A549 (cell line): Measurements from ENCODE around the gene KCNG1. TPM values are rescaled to one million over a fixed set of nuclear protein-coding genes. Genes with fewer than 3 reads are reported as not detected.
"Not testable (repeated sequence)": the region's sequence is repeated elsewhere in the genome, so short reads cannot be mapped to it uniquely, and the experiment has no call there.

ENCODE experiments used
- ATAC-seq, 2 experiments: fragments of 200-7000 bp in 1 of 2; fragments of >200 bp in 1 of 2; cut with Nextera tagmentation in 1 of 2; cut with Tn5 transposase in 1 of 2; 3 replicates each; pipeline versions ENCODE4 v1.8.0 to v1.9.1; 2018 to 2020; ENCODE audit warnings: mild to moderate bottlenecking in 1 of 2, moderate library complexity in 1 of 2
- CTCF ChIA-PET: fragments of 300-600 bp; sonication (Branson Sonifier 250); formaldehyde crosslinking; extraction: SDS; loops from one replicate; lab custom pipeline; 2021; ENCODE audit warnings: antibody characterized with exemption, inconsistent platforms; lab: Yijun Ruan, JAX
- POLR2A ChIA-PET: fragments of 350-600 bp; formaldehyde crosslinking; extraction: SDS; loops from one replicate; lab custom pipeline; 2021; ENCODE audit warnings: antibody characterized with exemption, inconsistent platforms; lab: Yijun Ruan, JAX
- DNase-seq, 2 experiments: peaks; one replicate each; pipeline versions ENCODE4 v3.0.0 to v3.0.0-alpha.2; 2011 to 2016; ENCODE audit warnings: low read depth in 1 of 2, low spot score in 1 of 2
- FAIRE-seq: peaks from 2 replicates; lab custom pipeline; 2011; peaks lifted over from hg19 to GRCh38; lab: Jason Lieb, UNC
- H3K27ac ChIP-seq, 2 experiments: fragments of >200 bp; sonication (Bioruptor Twin); formaldehyde crosslinking; 3 replicates each; pipeline ENCODE4 v1.5.1; 2016 to 2017
- H3K4me1 ChIP-seq: fragments of >200 bp; sonication (Bioruptor Twin); formaldehyde crosslinking; 3 replicates; pipeline ENCODE4 v1.6.1; 2016
- H3K4me2 ChIP-seq: fragments of >200 bp; sonication (Bioruptor Twin); formaldehyde crosslinking; 3 replicates; pipeline ENCODE4 v1.6.1; 2016
- H3K4me3 ChIP-seq: fragments of >200 bp; sonication (Bioruptor Twin); formaldehyde crosslinking; 3 replicates; pipeline ENCODE4 v1.5.1; 2016
- H3K9me3 ChIP-seq: fragments of >200 bp; sonication (Bioruptor Twin); formaldehyde crosslinking; 3 replicates; pipeline ENCODE4 v1.6.1; 2016
- CBX2 ChIP-seq: fragments of 200-600 bp; sonication (generic); IDR thresholded peaks from 2 replicates; pipeline ENCODE4 v1.6.1; 2016; ENCODE audit warnings: low read depth, mild to moderate bottlenecking, borderline replicate concordance
- CEBPB ChIP-seq, 2 experiments: fragments of >200 bp in 1 of 2; sonication (Bioruptor Twin) in 1 of 2; formaldehyde crosslinking in 1 of 2; IDR thresholded peaks; 2 replicates each; pipeline ENCODE4 v1.6.1; 2012 to 2016
- CHD2 ChIP-seq: fragments of 150-350 bp; IDR thresholded peaks from 2 replicates; pipeline ENCODE4 v1.6.1; 2014; ENCODE audit warnings: low read length; ENCODE audit not compliant: partially characterized antibody
- EHMT2 ChIP-seq: fragments of 200-600 bp; sonication (generic); IDR thresholded peaks from 2 replicates; pipeline ENCODE4 v1.6.1; 2016; ENCODE audit warnings: antibody characterized with exemption, low read depth, mild to moderate bottlenecking, moderate library complexity
- EP300 ChIP-seq, 2 experiments: fragments of >200 bp; sonication (Bioruptor Twin); formaldehyde crosslinking; IDR thresholded peaks; 2 replicates in 1 of 2; 3 replicates in 1 of 2; pipeline ENCODE4 v1.6.1; 2016 to 2017
- ESRRA ChIP-seq: fragments of 150-350 bp; IDR thresholded peaks from 2 replicates; pipeline ENCODE4 v1.6.1; 2014; ENCODE audit warnings: mild to moderate bottlenecking, low read length, borderline replicate concordance
- FOSL2 ChIP-seq, 2 experiments: fragments of 450-650 bp in 1 of 2; fragments of >200 bp in 1 of 2; sonication (Bioruptor Twin) in 1 of 2; formaldehyde crosslinking; IDR thresholded peaks; 2 replicates each; pipeline versions ENCODE4 v1.5.0 to v1.6.1; 2016 to 2020; ENCODE audit warnings: mild to moderate bottlenecking in 1 of 2, moderate library complexity in 1 of 2
- FOXS1 ChIP-seq: fragments of 250-450 bp; sonication (Bioruptor Pico); IDR thresholded peaks from 2 replicates; pipeline ENCODE4 v1.5.0; 2020; ENCODE audit warnings: mild to moderate bottlenecking, moderate library complexity
- HOXB5 ChIP-seq: fragments of 250-450 bp; sonication (Bioruptor Pico); IDR thresholded peaks from 2 replicates; pipeline ENCODE4 v1.5.0; 2020; ENCODE audit warnings: mild to moderate bottlenecking, moderate library complexity
- JUN ChIP-seq, 2 experiments: fragments of >200 bp; sonication (Bioruptor Twin); formaldehyde crosslinking; IDR thresholded peaks; 2 replicates in 1 of 2; 3 replicates in 1 of 2; pipeline ENCODE4 v1.6.1; 2016 to 2017
- KDM1A ChIP-seq: fragments of 200-600 bp; sonication (generic); IDR thresholded peaks from 2 replicates; pipeline ENCODE4 v1.6.1; 2016; ENCODE audit warnings: low read depth, mild to moderate bottlenecking
- KDM5A ChIP-seq: fragments of 200-600 bp; sonication (generic); IDR thresholded peaks from 2 replicates; pipeline ENCODE4 v1.6.1; 2016; ENCODE audit warnings: antibody characterized with exemption, mild to moderate bottlenecking
- MYC ChIP-seq: IDR thresholded peaks from 2 replicates; pipeline ENCODE4 v1.6.1; 2012; ENCODE audit warnings: mild to moderate bottlenecking, inconsistent platforms, low read length, improper control_type of control experiment, borderline replicate concordance
- NPAS2 ChIP-seq: fragments of 250-450 bp; sonication (Bioruptor Pico); IDR thresholded peaks from 2 replicates; pipeline ENCODE4 v1.8.0; 2022; ENCODE audit warnings: mild to moderate bottlenecking, moderate library complexity, borderline replicate concordance
- PBX3 ChIP-seq: IDR thresholded peaks from 2 replicates; pipeline ENCODE4 v1.6.1; 2012
- RAD21 ChIP-seq, 2 experiments: fragments of >200 bp in 1 of 2; sonication (Bioruptor Twin) in 1 of 2; formaldehyde crosslinking in 1 of 2; IDR thresholded peaks in 1 of 2; conservative IDR thresholded peaks in 1 of 2; 2 replicates in 1 of 2; 3 replicates in 1 of 2; pipeline ENCODE4 v1.6.1; 2012 to 2018; ENCODE audit warnings: inconsistent platforms in 1 of 2
- RARB ChIP-seq: fragments of 250-450 bp; sonication (Bioruptor Pico); IDR thresholded peaks from 2 replicates; pipeline ENCODE4 v1.8.0; 2021; ENCODE audit warnings: mild to moderate bottlenecking, moderate library complexity
- ZC3H11A ChIP-seq: fragments of 450-650 bp; IDR thresholded peaks from 2 replicates; pipeline ENCODE4 v1.6.1; 2014; ENCODE audit warnings: antibody characterized with exemption, mild to moderate bottlenecking
- WGBS: methylation state at CpG from one replicate; pipeline ENCODE4 v1.1.6; 2017; ENCODE audit errors: missing lambda C conversion rate; 5-methylcytosine and 5-hydroxymethylcytosine counted together
- polyA plus RNA-seq, 4 experiments: library from polyadenylated mRNA; depleted of rRNA in 3 of 4; stranded (reverse); fragments of >200 nt; fragmentation: RNase III in 1 of 4; extraction: RNeasy Plus Mini Kit Qiagen cat#74134 plus additional on column Dnase treatment in 1 of 4; gene quantifications; 2 replicates in 3 of 4; 3 replicates in 1 of 4; pipeline ENCODE4 v1.2.3, GENCODE V29; 2011 to 2017
- TF ChIP-seq, protein P1 (sequence below): fragments of >200 bp; sonication (Bioruptor Twin); formaldehyde crosslinking; IDR thresholded peaks from 3 replicates; pipeline ENCODE4 v1.6.1; 2016
- TF ChIP-seq, protein P2 (sequence below): fragments of >200 bp; sonication (Bioruptor Twin); formaldehyde crosslinking; IDR thresholded peaks from 2 replicates; pipeline ENCODE4 v1.6.1; 2016
- TF ChIP-seq, protein P3 (sequence below): fragments of 250-450 bp; sonication (Bioruptor Pico); IDR thresholded peaks from 2 replicates; pipeline ENCODE4 v1.5.0; 2021; ENCODE audit warnings: mild to moderate bottlenecking, moderate library complexity, borderline replicate concordance
- TF ChIP-seq, protein P4 (sequence below): IDR thresholded peaks from 2 replicates; pipeline ENCODE4 v1.6.1; 2012

KCNG1 gene
- polyA plus RNA-seq, 2 of the 4 experiments (the other 2 are of a cell fraction): 8.5 to 12.3 TPM

- ATAC-seq: peak in 1 of 2 experiments; percentile 50; a peak in 2 of 6 replicates
- WGBS: 29% methylated on average over 11 of the region's 11 CpGs
- POLR2A ChIA-PET: no interaction called here
- FAIRE-seq: no peak
- no peak overlapping the region for H3K27ac ChIP-seq
- DNase-seq: no peak
- H3K4me3 ChIP-seq: no peak overlapping the region
- H3K4me2 ChIP-seq: peak overlapping the region; percentile 43
- no peaks in the 10 kb centered on the region for H3K9me3 ChIP-seq
- CTCF ChIA-PET: interaction anchor here (1.2 to 1.7 kb wide), 2 partner anchors 39 to 73 kb away, joined by 3 to 4 read pairs; no protein-coding TSS in a partner anchor
- H3K4me1 ChIP-seq: no peaks in the 10 kb centered on the region
- TF ChIP-seq CHD2: no peak
- TF ChIP-seq ESRRA: no peak
- TF ChIP-seq FOSL2 (IDR thresholded peaks at IDR 0.05): no peak
- no peak for TF ChIP-seq FOSL2 (CRISPR knock-in tag; IDR thresholded peaks at IDR 0.05)
- no peak for TF ChIP-seq JUN (IDR thresholded peaks at IDR 0.05)
- no peak for TF ChIP-seq PBX3
Observed at GRCh38 chr20:51054233-51054632, 31.3 kb upstream of the KCNG1 start.

- ChIA-PET CTCF (interaction anchor here (1.1 to 2.2 kb wide), 3 partner anchors 35 to 256 kb away, joined by 3 to 6 read pairs (median 3); no protein-coding TSS in a partner anchor), POLR2A (no interaction called here)
- no peak for TF ChIP-seq CEBPB (IDR thresholded peaks at IDR 0.05)
- TF ChIP-seq JUN (IDR thresholded peaks at IDR 0.05): no peak
- no peak for TF ChIP-seq ZC3H11A
- no peak for TF ChIP-seq NPAS2 (CRISPR knock-in tag)
- TF ChIP-seq RARB: no peak
- no peak for TF ChIP-seq CBX2
- 14% methylated on average over 8 of the region's 8 CpGs for WGBS
- H3K27ac ChIP-seq: no peak overlapping the region
- no peak for ATAC-seq
- H3K4me1 ChIP-seq: no peaks in the 10 kb centered on the region
- H3K4me3 ChIP-seq: no peak overlapping the region
- H3K4me2 ChIP-seq: no peak overlapping the region
- peaks cover 11% of the 10 kb centered on the region for H3K9me3 ChIP-seq
- no peak for FAIRE-seq
- no peak for DNase-seq
Observed at GRCh38 chr20:51050531-51051075, 27.7 kb upstream of the KCNG1 start.

DNA sequence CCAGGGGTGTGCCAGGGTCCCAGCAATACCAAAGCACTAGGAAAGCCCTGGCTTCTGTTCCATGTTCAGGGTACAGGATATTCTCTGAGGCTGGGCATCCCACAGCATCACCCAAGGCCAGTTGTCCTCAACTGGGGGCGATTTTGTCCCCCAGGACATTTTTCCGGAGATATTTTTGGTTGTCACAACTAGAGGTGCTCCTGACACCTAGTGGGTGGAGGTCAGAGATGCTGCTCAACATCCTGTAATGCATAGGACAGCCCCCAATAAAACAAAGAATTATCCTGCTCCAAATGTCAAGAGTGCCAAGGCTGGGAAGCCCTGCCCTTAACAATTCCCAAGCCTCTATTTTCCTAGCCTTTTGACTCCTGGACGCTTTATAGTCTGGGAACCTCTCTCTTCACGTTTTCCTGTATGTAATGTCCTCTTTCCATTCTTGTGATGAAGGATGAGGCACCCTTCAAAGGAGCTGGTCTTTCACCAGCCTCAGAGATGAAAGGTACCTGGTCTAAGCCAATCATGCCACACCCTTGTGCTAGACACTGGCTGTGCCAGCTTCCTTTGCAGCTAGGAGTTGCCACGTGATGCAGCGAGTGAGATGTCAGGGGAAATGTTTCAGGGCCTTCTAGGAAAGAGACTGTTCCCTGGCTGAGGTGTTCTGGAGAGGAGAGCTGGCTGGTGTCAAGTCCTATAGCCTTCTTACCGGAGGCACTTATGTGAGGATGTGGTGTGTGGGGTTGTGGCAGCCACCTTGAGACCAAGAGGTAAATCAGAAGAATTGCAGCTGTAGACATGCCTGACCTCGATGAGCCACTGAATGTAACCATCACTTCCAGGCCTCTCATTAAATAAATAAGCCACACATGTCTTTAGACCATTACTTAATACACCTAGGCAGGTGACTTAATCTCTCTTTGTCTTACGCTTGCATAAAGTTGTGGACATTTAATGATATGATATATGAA, 23.4 kb upstream of the KCNG1 start:
- no peak overlapping the region for H3K27ac ChIP-seq
- H3K4me2 ChIP-seq: no peak overlapping the region
- FAIRE-seq: no peak
- ChIA-PET CTCF (interaction anchor here (1.0 kb wide), 1 partner anchor 9 kb away, joined by 3 read pairs; no protein-coding TSS in a partner anchor), POLR2A (no interaction called here)
- TF ChIP-seq, protein P1, sequence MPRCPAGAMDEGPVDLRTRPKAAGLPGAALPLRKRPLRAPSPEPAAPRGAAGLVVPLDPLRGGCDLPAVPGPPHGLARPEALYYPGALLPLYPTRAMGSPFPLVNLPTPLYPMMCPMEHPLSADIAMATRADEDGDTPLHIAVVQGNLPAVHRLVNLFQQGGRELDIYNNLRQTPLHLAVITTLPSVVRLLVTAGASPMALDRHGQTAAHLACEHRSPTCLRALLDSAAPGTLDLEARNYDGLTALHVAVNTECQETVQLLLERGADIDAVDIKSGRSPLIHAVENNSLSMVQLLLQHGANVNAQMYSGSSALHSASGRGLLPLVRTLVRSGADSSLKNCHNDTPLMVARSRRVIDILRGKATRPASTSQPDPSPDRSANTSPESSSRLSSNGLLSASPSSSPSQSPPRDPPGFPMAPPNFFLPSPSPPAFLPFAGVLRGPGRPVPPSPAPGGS: no peak
- TF ChIP-seq, protein P2, sequence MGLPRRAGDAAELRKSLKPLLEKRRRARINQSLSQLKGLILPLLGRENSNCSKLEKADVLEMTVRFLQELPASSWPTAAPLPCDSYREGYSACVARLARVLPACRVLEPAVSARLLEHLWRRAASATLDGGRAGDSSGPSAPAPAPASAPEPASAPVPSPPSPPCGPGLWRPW: no peak
- TF ChIP-seq HOXB5 (CRISPR knock-in tag) (no peak), KDM5A (no peak), KDM1A (no peak), MYC (no peak), EP300 (IDR thresholded peaks at IDR 0.05) (no peak), JUN (IDR thresholded peaks at IDR 0.05) (no peak), FOXS1 (CRISPR knock-in tag) (no peak), EHMT2 (no peak), RAD21 (conservative IDR thresholded peaks at IDR 0.05 in 1 of 2, IDR thresholded peaks at IDR 0.05 in 1 of 2) (no peak)
- TF ChIP-seq, protein P3, sequence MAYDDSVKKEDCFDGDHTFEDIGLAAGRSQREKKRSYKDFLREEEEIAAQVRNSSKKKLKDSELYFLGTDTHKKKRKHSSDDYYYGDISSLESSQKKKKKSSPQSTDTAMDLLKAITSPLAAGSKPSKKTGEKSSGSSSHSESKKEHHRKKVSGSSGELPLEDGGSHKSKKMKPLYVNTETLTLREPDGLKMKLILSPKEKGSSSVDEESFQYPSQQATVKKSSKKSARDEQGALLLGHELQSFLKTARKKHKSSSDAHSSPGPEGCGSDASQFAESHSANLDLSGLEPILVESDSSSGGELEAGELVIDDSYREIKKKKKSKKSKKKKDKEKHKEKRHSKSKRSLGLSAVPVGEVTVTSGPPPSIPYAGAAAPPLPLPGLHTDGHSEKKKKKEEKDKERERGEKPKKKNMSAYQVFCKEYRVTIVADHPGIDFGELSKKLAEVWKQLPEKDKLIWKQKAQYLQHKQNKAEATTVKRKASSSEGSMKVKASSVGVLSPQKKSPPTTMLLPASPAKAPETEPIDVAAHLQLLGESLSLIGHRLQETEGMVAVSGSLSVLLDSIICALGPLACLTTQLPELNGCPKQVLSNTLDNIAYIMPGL (CRISPR knock-in tag): no peak
- TF ChIP-seq, protein P4, sequence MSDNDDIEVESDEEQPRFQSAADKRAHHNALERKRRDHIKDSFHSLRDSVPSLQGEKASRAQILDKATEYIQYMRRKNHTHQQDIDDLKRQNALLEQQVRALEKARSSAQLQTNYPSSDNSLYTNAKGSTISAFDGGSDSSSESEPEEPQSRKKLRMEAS: no peak
- peaks cover 11% of the 10 kb centered on the region for H3K9me3 ChIP-seq
- WGBS: 18% methylated on average over 9 of the region's 9 CpGs
- H3K4me1 ChIP-seq: no peaks in the 10 kb centered on the region
- ATAC-seq: no peak
- no peak overlapping the region for H3K4me3 ChIP-seq
- DNase-seq: no peak

DNA sequence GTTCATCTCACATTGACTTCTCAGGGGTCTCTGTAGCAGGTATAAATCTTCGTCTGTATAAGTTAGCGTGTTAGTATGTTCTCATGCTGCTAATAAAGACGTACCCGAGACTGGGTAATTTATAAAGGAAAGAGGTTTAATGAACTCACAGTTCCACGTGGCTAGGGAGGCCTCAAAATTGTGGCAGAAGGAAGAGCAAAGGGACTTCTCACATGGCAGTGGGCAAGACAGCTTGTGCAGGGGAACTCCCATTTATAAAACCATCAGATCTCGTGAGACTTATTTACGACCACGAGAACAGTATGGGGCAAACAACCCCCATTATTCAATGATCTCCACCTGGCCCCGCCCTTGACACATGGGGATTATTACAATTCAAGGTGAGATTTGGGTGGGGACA, 22.6 kb upstream of the KCNG1 start:
- CTCF ChIA-PET: interaction anchor here (0.6 kb wide), 1 partner anchor 620 kb away, joined by 3 read pairs; no protein-coding TSS in a partner anchor
- WGBS: 28% methylated on average over 9 of the region's 9 CpGs

More for the DNA sequence above, 22.6 kb upstream of the KCNG1 start:
- DNase-seq, H3K4me3 ChIP-seq, FAIRE-seq, POLR2A ChIA-PET, H3K4me1 ChIP-seq, H3K27ac ChIP-seq, ATAC-seq, H3K4me2 ChIP-seq: not testable (repeated sequence)
- H3K9me3 ChIP-seq: peaks cover 11% of the 10 kb centered on the region
